GM21360 (cell line): Measurements from ENCODE around the gene CLNK.
"Not testable (repeated sequence)": the region's sequence is repeated elsewhere in the genome, so short reads cannot be mapped to it uniquely, and the experiment has no call there.

Source experiments
- ATAC-seq: cut with Tn5 transposase; IDR thresholded peaks from one replicate; pipeline ENCODE4 v1.9.1; 2021; ENCODE audit warnings: mild to moderate bottlenecking, moderate library complexity; ENCODE audit not compliant: unreplicated experiment

CLNK gene

DNA sequence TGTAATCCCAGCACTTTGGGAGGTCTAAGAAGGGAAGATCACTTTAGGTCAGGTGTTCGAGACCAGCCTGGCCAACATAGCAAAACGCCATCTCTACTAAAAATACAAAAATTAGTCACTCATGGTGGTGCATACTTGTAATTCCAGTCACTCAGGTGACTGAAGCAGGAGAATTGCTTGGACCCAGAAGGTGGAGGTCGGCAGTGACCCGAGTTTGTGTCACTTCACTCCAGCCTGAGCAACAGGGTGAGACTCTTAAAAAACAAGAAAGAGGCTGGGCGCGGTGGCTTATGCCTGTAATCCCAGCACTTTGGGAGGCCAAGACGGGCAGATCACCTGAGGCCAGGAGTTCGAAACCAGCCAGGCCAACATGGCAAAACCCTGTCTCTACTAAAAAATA is 69.6 kb downstream of the CLNK start:
- not testable (repeated sequence) for ATAC-seq

DNA sequence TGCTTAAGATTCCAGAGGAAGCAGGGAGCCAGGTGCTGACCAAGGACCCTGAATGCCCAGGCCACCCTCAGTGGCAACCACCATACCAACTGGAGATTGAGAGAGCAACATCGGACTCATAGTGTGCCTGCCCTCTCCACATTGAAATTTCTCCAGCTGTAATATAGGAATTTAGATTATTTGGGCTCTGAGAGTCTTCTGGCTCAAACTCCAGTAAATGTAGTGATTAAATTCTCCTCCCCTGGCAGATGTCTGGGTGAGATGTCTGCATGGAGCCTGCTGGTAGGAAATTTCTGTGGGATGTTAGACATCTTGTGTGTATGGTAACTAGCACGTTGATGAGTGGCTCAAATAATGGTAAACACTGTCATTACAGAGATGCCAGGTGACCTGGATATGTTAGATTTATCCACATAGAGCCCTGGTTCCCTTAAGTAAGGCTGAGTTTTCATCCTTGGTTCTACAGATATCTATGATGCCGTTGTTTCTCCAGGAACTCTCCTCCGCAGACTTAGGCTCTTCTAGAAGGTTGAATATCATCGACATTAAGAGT is 70.6 kb downstream of the CLNK start:
- ATAC-seq, result no peak

DNA sequence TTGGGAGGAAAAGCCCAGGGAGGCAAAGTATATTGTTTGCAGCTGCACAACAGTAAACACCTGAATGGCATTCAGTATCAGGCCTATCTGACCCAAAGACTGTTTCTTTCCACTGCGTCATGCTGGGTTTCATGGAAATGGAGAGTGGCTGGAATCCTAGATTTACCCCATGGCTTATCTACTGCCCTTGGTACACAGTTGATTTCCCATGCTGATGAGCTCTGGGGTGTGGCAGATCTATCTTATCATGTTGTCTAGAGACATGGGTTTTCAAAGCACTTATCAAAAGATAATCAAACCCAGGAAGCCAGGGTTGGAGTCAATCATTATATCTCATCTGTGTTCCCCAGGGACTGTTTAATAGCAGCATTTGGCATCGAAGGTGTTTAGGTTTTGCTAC is 72.1 kb downstream of the CLNK start:
- ATAC-seq, result no peak

DNA sequence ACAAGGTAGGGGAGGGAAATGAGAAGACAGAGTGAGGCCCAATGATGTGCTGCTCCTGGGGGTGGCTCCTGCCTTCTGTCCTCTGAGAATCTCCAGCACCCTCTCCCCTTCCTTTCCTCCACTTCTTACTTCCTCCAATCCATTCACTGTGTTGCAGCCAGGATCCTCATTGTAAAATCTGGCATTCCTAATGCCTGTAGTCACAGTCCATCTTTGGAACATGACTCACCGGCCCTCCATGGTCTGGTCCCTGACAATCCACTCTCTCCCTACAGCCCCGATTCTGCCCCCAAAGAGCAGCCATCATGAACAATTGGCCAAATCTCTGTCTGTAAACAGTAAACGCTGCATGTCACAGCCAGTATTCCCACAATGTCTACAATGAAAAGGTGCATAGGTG is 72.9 kb downstream of the CLNK start:
- no peak for ATAC-seq

DNA sequence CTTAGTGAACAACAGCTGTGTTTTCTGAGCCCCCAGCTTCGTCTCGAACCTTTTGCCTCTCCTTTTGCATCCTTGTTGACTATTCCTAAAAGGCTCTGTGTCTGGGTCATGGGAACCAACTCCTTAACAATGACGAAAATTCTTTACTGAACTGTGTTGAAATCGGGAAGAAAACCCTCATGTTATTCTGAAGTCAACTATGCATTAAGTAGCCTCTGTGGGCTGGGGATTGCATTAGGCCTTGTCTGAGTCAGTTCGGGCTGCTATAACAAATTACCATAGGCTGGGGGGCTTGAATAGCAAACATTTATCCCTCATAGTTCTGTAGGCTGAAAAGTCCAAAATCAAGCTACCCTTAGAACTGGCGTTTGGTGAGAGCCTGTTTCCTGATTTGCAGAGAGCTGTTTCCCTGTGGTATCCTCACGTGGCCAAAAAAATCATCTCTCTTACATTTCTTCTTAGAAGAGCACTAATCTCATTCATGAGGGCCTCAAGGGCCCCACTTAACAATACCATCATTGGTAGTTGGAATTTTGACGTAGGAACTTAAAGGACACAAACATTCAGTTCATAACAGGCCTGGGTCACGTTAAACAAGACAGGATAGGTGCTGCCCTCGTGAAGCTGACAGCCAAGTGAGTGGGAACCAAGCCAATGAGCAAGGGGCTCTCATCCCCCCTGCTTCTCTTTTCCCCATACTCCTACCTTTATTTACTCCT is 75.9 kb downstream of the CLNK start:
- ATAC-seq, result no peak

DNA sequence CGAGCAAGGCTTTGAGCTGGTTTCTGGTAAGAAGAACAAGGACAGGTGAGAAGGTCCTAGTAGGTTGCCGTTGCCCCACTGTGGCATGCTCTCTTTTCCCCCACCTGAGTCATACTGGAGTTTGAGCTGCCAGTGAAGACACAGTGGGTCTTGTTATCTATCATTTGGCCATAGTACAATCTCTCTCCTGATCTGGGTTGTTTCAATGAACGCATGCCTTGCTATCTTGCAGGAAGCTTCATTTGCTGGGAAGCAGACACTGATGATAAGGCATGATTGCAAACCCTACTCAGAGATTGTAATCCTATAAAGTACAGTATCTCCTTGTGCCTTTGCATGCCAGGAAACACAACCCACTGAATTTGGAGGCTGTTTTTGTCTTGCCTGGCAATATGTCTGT is 77.4 kb downstream of the CLNK start:
- ATAC-seq, result no peak

DNA sequence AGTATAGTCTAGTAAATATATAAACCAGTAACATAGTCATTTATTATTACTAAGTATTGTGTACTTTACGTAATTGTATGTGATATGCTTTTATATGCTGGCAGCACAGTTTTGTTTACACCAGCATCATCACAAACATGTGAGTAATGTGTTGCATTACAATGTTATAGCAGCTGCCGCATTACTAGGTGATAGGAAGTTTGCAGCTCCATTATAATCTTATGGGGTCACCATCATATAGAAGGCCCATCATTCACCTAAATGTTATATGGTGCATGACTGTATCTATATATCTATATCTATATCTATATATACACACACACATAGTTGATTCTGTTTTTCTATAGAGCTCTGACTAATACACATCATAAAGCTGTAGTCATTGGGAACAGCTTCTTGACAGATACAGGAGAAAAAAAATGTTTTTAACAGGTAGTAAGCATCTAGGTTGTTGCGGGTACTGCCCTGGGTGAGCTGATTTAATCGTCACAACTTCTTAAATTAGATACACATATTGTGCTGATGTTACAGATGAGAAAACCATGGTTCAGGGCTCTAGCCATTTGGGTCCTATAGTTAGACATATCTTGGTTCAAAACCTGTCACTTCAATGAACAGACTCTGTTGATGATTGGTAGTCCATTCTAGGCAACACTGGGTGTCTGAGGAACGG is 77.9 kb downstream of the CLNK start:
- no peak for ATAC-seq

DNA sequence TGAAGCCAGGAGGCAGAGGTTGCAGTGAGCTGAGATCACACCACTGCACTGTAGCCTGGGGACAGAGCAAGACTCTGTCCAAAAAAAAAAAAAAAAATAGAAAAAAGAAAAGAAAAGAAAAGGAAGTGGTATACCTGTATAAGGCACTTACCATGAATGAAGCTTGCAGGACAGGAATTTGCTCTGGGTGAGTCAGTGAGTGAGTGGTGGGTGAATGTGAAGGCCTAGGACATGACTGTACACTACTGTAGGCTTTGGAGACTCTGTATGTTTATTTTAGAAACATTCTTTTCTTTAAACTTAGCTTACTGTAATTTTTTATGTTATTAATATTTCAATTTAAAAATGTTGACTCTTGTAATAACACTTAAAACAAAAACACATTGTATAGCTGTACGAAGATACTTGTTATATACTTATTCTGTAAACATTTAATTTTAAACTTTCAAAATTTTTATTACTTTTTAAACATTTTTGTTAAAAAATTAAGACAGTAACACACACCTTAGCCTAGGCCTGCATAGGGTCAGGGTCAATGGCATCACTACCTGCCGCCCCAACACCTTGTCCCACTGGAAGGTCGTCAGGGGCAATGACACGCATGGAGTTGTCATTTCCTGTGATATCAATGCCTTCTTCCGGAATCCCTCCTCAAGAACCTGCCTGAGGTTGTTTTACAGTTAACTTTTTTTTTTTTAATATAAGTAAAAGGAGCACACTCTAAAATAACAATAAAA is 78.7 kb downstream of the CLNK start:
- no peak for ATAC-seq

DNA sequence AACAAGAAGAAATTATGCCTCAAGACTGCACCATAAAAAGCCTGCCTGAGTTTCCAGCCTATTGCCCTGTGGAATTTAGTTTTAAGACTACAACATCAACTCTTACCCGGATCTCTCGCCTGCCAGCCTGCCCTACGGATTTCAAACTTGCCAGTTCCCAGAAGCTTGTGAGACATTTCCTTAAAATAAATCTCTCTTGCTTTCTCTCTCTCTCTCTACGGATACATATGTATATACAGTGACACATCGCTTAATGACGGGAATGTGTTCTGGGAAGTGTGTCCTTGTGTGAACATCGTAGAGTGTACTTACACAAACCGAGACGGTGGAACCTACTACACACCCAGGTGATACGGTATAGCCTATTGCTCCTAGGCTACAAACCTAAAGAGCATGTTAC is 79.5 kb downstream of the CLNK start:
- no peak for ATAC-seq

DNA sequence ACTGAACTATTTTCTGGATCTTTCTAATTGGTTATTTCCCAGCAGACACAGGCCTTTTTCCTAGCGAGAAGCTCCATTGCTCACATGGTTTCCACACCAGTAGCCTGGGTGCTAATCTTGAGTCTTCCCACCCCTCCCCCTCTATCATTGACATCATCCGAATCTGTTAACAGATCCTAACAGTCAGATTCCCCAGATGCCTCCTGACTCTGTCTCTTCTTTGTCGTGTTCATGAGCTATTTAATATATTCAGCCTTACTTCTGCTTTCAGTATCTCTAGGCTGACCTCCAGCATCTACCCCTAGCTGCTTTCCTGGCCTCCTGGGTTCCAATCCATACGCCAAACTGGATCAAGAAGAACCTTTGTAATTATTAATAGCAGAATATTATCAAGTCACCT is 85.0 kb downstream of the CLNK start:
- no peak for ATAC-seq

DNA sequence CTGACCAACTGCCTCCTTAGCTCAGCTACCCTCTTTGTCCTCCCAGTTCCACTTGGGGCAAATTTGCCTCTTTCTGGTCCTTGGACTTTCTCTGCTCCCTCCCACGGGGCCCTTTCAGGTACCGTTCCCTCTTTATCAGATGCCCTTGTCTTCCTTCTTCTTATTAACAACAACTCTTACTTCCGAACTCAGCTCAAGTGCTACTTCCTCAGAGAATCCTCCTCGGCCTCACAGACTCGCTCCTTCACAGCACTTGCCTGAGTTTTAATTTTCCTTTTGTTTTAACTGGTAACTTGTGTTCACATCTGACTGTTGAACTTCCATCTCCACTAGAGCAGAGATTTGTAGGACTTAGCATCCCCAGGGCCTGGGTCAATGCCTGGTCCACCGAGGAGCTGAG is 85.7 kb downstream of the CLNK start:
- no peak for ATAC-seq

DNA sequence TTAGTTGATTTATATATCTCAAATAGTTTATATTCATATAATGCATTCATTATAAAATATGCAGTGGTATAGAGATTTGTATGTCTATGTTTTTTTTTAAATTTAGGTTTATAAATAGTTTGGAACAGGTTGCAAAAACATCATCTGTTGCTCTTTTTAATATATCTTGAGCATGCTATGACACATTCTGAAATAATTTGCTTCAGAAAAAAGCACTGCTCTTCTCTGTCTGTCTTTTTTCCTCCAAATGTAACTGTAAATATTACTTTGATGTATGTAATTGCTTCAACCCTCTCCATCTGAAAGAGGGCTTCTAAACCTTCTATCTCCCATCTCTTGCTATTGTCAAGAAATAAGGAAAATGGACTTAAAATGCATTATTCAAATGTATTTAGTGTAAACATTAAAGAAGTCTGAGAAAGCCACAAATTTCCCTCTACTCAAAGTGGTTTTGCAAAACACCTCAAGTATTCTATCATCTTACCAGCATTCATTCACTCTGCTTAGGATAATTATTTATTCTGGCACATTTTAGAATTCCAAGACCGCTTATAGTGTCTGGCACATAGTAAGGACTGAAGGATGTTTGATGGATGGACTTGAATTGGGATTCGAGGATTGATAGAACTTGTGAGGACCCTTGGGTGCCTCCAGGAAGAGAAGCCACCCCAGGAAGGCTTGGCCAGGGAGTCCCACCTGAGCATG is 87.8 kb downstream of the CLNK start:
- ATAC-seq, result no peak

DNA sequence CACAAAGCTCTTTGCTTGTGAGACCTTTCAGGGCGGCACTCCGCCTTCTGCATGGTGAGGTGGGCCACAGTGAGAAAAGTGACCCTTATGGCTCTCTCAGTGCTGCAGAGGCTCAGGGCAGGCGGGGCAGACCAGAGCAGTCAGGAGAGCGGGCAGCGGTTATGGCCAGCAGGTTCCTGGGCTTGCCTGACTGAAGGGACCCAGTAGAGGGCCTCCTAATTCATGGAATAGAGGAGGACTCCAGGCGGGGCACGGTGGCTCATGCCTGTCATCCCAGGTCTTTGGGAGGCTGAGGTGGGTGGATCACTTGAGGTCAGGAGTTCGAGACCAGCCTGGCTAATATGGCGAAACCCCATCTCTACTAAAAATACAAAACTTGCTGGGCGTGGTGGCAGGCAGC is 91.4 kb downstream of the CLNK start:
- no peak for ATAC-seq

DNA sequence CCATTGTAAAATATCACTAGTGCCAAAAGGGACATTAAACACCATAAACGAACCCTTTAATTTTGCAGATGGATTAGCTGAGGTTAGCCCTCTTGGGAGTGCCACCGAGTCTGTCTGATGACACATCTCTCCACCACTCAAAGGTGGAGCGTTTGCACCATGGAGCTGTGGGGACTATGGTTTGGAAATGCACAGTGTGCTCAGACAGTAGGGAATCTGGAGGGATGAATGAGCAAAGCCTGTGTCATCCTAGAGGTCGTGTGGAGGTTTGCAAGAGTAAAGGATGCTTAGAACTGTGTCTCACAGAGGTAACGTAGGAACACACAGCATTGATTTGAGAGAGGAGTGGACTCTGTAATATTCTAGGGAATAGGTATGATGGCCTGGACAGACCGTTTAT is 93.7 kb downstream of the CLNK start:
- ATAC-seq, result no peak

DNA sequence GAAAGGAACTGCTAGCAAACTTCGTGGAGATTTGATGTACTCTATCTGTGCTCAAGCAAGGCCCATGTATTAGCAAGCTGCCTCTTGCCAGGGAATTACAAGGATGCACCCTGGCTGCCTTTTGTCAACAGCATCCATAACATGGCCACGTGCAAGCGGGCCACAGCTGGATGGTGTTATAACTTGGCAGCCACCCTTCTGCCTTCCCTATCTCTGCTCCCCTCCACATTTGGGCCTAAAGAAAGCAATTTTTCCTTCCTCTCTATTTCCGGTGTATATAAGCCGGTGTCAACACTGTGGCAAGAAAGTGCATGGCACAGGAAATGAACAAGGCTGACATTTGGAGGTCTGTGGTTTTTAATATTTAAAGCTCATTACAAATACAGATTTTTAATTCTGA is 94.8 kb downstream of the CLNK start:
- ATAC-seq, result no peak

DNA sequence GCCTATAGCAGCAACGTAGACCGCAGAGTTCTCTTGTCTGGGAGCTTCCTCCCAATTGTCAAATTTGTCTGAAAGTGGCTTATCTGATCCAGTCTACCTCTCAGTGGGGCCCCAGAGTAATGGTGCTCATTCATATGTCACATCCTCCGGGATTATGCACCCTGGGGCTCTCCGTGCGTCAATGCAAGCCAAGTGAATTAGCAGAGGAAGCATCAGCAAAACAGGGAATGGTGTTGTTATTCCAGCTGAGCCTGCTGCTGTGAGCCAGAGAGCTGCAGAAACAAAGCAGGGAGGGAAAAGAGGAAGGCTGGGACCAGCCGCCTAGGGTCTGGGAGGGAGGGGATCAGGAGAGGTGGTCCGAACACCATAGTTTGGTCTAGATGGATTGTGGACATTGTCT is 95.2 kb downstream of the CLNK start:
- no peak for ATAC-seq

DNA sequence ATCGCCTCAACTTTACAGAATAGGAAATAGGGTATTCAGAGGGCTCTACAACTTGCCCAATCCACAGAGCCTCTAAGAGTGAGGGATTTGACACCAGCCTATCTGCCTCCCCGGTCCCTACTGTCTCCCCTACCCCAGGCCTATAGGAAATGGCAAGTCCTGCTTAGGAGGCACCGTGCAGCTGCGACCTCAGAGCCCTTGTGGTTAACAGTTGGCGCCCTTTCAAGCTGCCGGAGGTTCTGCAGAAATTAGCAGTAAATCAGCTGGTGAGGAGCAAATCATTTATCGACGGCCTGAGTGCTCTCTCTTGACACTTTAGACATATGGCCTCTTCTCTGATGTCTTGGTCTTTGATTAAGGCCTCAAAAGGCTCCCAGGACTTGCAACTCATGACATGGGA is 96.9 kb downstream of the CLNK start:
- no peak for ATAC-seq

DNA sequence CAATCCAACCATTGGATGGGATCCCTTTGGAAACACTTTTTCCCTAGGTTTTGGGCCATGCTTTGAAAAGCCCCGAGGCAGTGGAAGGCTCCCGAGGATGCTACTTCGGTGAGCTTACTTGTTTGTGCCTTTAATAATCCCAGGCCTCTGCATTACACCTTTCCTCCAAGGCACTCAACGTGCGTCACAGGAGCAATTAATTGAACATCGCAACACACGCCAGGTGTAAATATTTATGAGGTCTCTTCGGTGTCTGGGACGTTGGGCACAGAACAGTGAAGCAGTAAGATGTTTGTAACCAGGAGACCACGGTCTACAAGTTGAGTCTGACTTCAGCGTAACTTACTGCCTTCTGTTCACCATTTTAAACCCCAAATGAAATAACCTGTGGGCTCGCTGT is 97.3 kb downstream of the CLNK start:
- no peak for ATAC-seq

DNA sequence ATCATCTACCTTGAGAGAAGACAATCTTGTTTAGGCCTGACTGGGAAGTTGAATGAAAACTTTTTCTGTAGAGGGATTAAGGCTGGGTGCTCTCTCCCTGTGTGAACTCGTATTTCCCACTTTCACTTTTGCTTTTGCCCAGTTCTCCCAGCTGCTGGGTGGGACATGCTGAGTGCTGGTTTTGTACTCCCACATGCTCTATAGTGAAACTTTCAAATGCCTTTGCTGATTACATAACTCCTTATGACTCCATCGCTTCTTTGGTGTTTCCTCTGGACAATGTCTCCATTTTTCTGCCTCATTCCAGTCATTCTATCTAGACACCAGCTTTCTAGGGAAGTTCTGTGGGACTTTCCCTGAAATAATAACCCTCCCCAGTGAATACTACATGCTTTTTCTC is 100.5 kb downstream of the CLNK start:
- ATAC-seq, result peak; percentile 93

DNA sequence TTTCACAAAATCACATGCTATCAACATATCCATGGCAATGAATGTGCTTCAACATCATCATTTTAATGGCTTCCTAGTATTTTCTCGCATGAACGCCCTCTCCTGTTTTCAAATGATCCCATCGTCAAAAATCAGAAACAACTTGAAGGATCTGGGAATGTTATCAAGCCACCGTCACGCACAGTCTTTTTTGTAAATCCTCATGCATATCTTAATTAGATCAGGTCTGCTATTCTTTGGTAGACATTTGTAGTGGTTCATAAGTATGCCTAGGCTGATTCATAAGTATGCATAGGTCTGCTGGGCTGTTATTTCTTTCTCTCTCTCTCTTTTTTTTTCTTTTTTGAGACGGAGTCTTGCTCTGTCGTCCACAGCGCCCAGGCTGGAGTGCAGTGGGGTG is 101.6 kb downstream of the CLNK start:
- no peak for ATAC-seq

DNA sequence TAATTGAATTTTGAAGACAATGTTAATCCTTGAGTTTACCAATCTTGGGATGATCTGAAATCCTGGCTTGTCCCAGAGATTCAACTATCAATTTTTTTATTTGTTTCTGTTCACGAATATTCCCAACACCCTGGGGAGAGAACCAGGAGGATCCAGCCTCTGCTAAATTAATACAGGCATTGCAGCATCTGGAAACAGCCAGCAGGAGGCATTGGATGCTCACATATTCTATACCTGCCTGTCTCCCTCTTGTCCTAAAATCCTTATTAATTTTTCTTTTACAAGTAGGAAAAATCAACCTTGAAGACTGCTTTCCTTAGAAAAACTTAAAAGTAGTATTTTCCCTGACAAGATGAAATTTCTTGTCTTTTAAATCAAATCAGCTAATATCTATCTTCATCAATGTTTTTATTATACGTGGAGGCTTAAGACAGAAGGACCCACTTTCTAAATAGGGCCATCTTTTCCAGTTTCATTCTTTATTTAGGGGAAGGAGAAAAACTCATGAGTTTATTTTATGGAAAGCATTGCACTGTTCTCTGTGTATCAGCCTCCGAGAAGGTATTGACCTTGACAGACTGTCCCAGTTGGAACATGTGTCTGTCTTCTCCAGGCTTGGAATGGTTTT is 102.4 kb downstream of the CLNK start:
- ATAC-seq, result no peak
